ENCODE data around the gene KRT79. TPM values are rescaled to one million over a fixed set of nuclear protein-coding genes. Genes with fewer than 3 reads are reported as not detected.

The KRT79 gene
- total RNA-seq, 2 donors from 2014 or later, result not detected

- intact Hi-C loops (cut with DNase I), result loop anchor here (5.0 kb wide), 1 partner anchor 710 kb away; no protein-coding TSS in a partner anchor
- WGBS, result 20% methylated on average over 5 of the region's 9 CpGs
- Histone ChIP-seq H3K36me3 (no peaks in the 10 kb centered on the region), H3K9me3 (no peaks in the 10 kb centered on the region), H3K27me3 (replicated peaks; ENCODE audit: insufficient read depth) (no peaks in the 10 kb centered on the region), H3K4me3 (no peak overlapping the region), H3K4me1 (replicated peaks) (no peaks in the 10 kb centered on the region), H3K27ac (peak overlapping the region in 1 of 2 donors; percentile 36)
- TF ChIP-seq CTCF (IDR thresholded peaks at IDR 0.05), result no peak
- peak; percentile 33 for TF ChIP-seq POLR2A (IDR thresholded peaks at IDR 0.05)
- TF ChIP-seq POLR2AphosphoS5 (IDR thresholded peaks at IDR 0.05), result peak; percentile 16
- DNase-seq (ENCODE audit: low spot score), result peak; percentile 70
Measured at GRCh38 chr12:52867642-52868041, 33.5 kb upstream of the KRT79 start.

GRCh38 chr12:52867152-52867551 is 33.0 kb upstream of the KRT79 start:
- no peaks in the 10 kb centered on the region for H3K27me3 ChIP-seq (replicated peaks; ENCODE audit: insufficient read depth)
- no peak overlapping the region for H3K4me3 ChIP-seq
- TF ChIP-seq POLR2AphosphoS5 (IDR thresholded peaks at IDR 0.05), result no peak
- TF ChIP-seq POLR2A (IDR thresholded peaks at IDR 0.05), result no peak
- TF ChIP-seq CTCF (IDR thresholded peaks at IDR 0.05), result no peak
- intact Hi-C loops (cut with DNase I), result loop anchor here (5.0 kb wide), 1 partner anchor 710 kb away; no protein-coding TSS in a partner anchor
- no peaks in the 10 kb centered on the region for H3K4me1 ChIP-seq (replicated peaks)
- no peak for DNase-seq (ENCODE audit: low spot score)
- no peaks in the 10 kb centered on the region for H3K36me3 ChIP-seq
- WGBS, result 53% methylated on average over 5 of the region's 5 CpGs
- no peaks in the 10 kb centered on the region for H3K9me3 ChIP-seq
- H3K27ac ChIP-seq, result peak overlapping the region in 1 of 2 donors; percentile 22

GRCh38 chr12:52865090-52865944 is 31.2 kb upstream of the KRT79 start:
- TF ChIP-seq POLR2AphosphoS5 (IDR thresholded peaks at IDR 0.05) (peak; percentile 26), CTCF (IDR thresholded peaks at IDR 0.05) (peak; percentile 41 to 82 (median 65)), POLR2A (IDR thresholded peaks at IDR 0.05) (no peak)
- intact Hi-C loops (cut with DNase I), result loop anchor here (5.0 kb wide), 1 partner anchor 708 kb away; no protein-coding TSS in a partner anchor
- no peak overlapping the region for H3K4me3 ChIP-seq
- H3K9me3 ChIP-seq, result no peaks in the 10 kb centered on the region
- WGBS, result 58% methylated on average over 10 of the region's 10 CpGs
- H3K36me3 ChIP-seq, result no peaks in the 10 kb centered on the region
- no peaks in the 10 kb centered on the region for H3K4me1 ChIP-seq (replicated peaks)
- no peak overlapping the region for H3K27ac ChIP-seq
- DNase-seq (ENCODE audit: low spot score), result peak; percentile 51
- no peaks in the 10 kb centered on the region for H3K27me3 ChIP-seq (replicated peaks; ENCODE audit: insufficient read depth)

- no peaks in the 10 kb centered on the region for H3K36me3 ChIP-seq
- DNase-seq (ENCODE audit: low spot score), result no peak
- no peaks in the 10 kb centered on the region for H3K9me3 ChIP-seq
- no peaks in the 10 kb centered on the region for H3K4me1 ChIP-seq (replicated peaks)
- WGBS, result 72% methylated on average over 2 of the region's 2 CpGs
- intact Hi-C loops (cut with DNase I), result no loop called here
- no peaks in the 10 kb centered on the region for H3K27me3 ChIP-seq (replicated peaks; ENCODE audit: insufficient read depth)
- no peak overlapping the region for H3K4me3 ChIP-seq
- TF ChIP-seq POLR2A (IDR thresholded peaks at IDR 0.05) (no peak), POLR2AphosphoS5 (IDR thresholded peaks at IDR 0.05) (no peak), CTCF (IDR thresholded peaks at IDR 0.05) (no peak)
- no peak overlapping the region for H3K27ac ChIP-seq
Measured at GRCh38 chr12:52862023-52862422, 27.9 kb upstream of the KRT79 start.
